ENCODE data around the gene CDADC1. TPM values are rescaled to one million over a fixed set of nuclear protein-coding genes. Genes with fewer than 3 reads are reported as not detected.

CDADC1 gene
- total and polyA plus RNA-seq, 2 of the 13 experiments (the other 11 are each of a cell fraction or from before 2014, with no cell fraction given): 2.4 to 9.0 TPM

- TF ChIP-seq RERE (CRISPR knock-in tag; IDR thresholded peaks at IDR 0.05; ENCODE audit: low read depth): no peak
Measured at GRCh38 chr13:49323344-49323743, 75.6 kb downstream of the CDADC1 start (continued).

- POLR2A ChIA-PET: no interaction called here
- Histone ChIP-seq H3K9me3 (ENCODE audit: low read length) (no peaks in the 10 kb centered on the region), H3K27ac (ENCODE audit: extremely low read length, insufficient read depth, low read length) (no peak overlapping the region), H2AFZ (ENCODE audit: low read length) (no peak overlapping the region), H3K9ac (ENCODE audit: insufficient read depth, low read depth, low read length) (no peak overlapping the region), H3K4me3 (replicated peaks in 1 of 3; ENCODE audit: insufficient read depth in 1 of 3, low read depth in 2 of 3, low read length in 3 of 3) (no peak overlapping the region), H4K20me1 (ENCODE audit: insufficient read depth, low read length) (no peaks in the 10 kb centered on the region), H3K27me3 (ENCODE audit: control insufficient read depth in 1 of 2, insufficient read depth in 2 of 2, low read length in 2 of 2) (no peaks in the 10 kb centered on the region), H3K36me3 (replicated peaks in 1 of 2; ENCODE audit: control insufficient read depth in 1 of 2, insufficient read depth in 2 of 2, low read length in 2 of 2) (no peaks in the 10 kb centered on the region), H3K79me2 (ENCODE audit: insufficient read depth, low read length) (no peaks in the 10 kb centered on the region), H3K4me1 (ENCODE audit: insufficient read depth, low read length) (0 out of 2 replicates have a peak, but pooled peaks cover 7% of the 10 kb centered on the region), H3K4me2 (ENCODE audit: low read depth, low read length) (no peak overlapping the region)
- WGBS (ENCODE audit: low lambda C conversion rate): 53% methylated on average over 7 of the region's 7 CpGs
- TF ChIP-seq ZNF101 (CRISPR knock-in tag; IDR thresholded peaks at IDR 0.05; ENCODE audit: borderline replicate concordance, low read depth) (no peak), PCBP2 (optimal IDR thresholded peaks at IDR 0.05; ENCODE audit: low read depth, low read length, poor library complexity, severe bottlenecking) (no peak), SMYD3 (CRISPR knock-in tag; IDR thresholded peaks at IDR 0.05) (no peak), HMGA1 (CRISPR knock-in tag; conservative IDR thresholded peaks at IDR 0.05) (no peak), IRF2 (CRISPR knock-in tag; IDR thresholded peaks at IDR 0.05) (no peak), MTA1 (CRISPR knock-in tag; IDR thresholded peaks at IDR 0.05; ENCODE audit: borderline replicate concordance) (no peak), ZFX (CRISPR knock-in tag; IDR thresholded peaks at IDR 0.05; ENCODE audit: low read depth) (no peak), ZMAT3 (CRISPR knock-in tag; conservative IDR thresholded peaks at IDR 0.05) (no peak), ZNF773 (CRISPR knock-in tag; IDR thresholded peaks at IDR 0.05; ENCODE audit: borderline replicate concordance) (no peak), SRY (CRISPR knock-in tag; IDR thresholded peaks at IDR 0.05) (no peak)
- TF ChIP-seq, protein P1, sequence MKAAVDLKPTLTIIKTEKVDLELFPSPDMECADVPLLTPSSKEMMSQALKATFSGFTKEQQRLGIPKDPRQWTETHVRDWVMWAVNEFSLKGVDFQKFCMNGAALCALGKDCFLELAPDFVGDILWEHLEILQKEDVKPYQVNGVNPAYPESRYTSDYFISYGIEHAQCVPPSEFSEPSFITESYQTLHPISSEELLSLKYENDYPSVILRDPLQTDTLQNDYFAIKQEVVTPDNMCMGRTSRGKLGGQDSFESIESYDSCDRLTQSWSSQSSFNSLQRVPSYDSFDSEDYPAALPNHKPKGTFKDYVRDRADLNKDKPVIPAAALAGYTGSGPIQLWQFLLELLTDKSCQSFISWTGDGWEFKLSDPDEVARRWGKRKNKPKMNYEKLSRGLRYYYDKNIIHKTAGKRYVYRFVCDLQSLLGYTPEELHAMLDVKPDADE (CRISPR knock-in tag; IDR thresholded peaks at IDR 0.05): no peak
- TF ChIP-seq, protein P2, sequence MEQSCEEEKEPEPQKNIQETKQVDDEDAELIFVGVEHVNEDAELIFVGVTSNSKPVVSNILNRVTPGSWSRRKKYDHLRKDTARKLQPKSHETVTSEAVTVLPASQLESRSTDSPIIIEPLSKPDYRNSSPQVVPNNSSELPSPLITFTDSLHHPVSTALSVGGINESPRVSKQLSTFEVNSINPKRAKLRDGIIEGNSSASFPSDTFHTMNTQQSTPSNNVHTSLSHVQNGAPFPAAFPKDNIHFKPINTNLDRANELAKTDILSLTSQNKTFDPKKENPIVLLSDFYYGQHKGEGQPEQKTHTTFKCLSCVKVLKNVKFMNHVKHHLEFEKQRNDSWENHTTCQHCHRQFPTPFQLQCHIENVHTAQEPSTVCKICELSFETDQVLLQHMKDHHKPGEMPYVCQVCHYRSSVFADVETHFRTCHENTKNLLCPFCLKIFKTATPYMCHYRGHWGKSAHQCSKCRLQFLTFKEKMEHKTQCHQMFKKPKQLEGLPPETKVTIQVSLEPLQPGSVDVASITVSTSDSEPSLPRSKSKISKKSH (CRISPR knock-in tag; IDR thresholded peaks at IDR 0.05; ENCODE audit: borderline replicate concordance): no peak
- FAIRE-seq: no peak
- in situ Hi-C loops (cut with HindIII; ENCODE audit: extremely low pct_ligation_motif_present, low pct_unique_long_range_greater_than_20kb): no loop called here
- ATAC-seq: no peak
- intact Hi-C loops (cut with micrococcal nuclease; ENCODE audit: unreplicated experiment): no loop called here
- CTCF ChIA-PET (ENCODE audit: low intra/inter-chr PET ratio, low total read pairs): no interaction called here
- no peak for DNase-seq (ENCODE audit: low spot score)
- no TSS peak for BruUV-seq (replicated peaks)
Measured at GRCh38 chr13:49326222-49326917, 78.6 kb downstream of the CDADC1 start.

Data from HepG2 (cell line).